ENCODE data around the gene ZNF629. TPM values are rescaled to one million over a fixed set of nuclear protein-coding genes. Genes with fewer than 3 reads are reported as not detected.

ZNF629 gene
- polyA plus RNA-seq, 1 experiment = 5.1 TPM

DNA sequence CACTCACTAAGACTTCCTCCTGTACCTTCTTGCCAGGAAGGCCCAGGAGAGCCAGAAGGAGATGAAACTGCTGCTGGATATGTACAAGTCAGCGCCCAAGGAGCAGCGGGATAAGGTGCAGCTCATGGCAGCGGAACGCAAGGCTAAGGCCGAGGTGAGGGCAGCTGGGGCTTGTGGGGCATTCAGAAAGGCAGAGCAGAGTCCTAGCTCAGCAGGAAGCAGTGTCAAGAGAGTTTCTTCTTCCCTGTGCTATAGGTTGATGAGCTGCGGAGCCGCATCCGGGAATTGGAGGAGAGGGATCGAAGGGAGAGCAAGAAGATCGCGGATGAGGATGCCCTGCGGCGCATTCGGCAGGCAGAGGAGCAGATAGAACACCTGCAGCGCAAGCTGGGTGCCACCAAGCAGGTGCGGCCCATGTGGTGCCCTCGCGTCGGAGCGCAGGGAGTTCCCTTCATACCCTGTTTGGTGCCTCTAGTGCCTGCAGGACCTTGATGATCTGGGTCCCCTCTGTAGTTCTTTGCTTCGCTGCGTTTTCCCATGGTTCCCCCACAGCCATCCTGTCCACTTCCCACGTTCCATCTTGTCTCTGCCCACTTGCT lies 18.3 kb downstream of the ZNF629 start:
- ChIA-PET POLR2A (interaction anchor here (1.5 kb wide), 1 partner anchor 9 kb away, joined by 3 read pairs; no protein-coding TSS in a partner anchor), CTCF (no interaction called here)
- DNase-seq (ENCODE audit: low read depth, low spot score) = no peak
- Histone ChIP-seq H3K4me3 (ENCODE audit: low read depth, low read length) (no peak overlapping the region), H3K9me3 (ENCODE audit: control insufficient read depth, insufficient read depth, low read length) (no peaks in the 10 kb centered on the region; the same call in 1 of the 2 replicates), H3K27me3 (ENCODE audit: control insufficient read depth, insufficient read depth, low read length) (no peaks in the 10 kb centered on the region), H3K27ac (ENCODE audit: low read depth, low read length) (no peak overlapping the region)
- TF ChIP-seq, protein P1, sequence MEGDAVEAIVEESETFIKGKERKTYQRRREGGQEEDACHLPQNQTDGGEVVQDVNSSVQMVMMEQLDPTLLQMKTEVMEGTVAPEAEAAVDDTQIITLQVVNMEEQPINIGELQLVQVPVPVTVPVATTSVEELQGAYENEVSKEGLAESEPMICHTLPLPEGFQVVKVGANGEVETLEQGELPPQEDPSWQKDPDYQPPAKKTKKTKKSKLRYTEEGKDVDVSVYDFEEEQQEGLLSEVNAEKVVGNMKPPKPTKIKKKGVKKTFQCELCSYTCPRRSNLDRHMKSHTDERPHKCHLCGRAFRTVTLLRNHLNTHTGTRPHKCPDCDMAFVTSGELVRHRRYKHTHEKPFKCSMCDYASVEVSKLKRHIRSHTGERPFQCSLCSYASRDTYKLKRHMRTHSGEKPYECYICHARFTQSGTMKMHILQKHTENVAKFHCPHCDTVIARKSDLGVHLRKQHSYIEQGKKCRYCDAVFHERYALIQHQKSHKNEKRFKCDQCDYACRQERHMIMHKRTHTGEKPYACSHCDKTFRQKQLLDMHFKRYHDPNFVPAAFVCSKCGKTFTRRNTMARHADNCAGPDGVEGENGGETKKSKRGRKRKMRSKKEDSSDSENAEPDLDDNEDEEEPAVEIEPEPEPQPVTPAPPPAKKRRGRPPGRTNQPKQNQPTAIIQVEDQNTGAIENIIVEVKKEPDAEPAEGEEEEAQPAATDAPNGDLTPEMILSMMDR (IDR thresholded peaks at IDR 0.05; ENCODE audit: low read depth, low read length) = no peak

DNA sequence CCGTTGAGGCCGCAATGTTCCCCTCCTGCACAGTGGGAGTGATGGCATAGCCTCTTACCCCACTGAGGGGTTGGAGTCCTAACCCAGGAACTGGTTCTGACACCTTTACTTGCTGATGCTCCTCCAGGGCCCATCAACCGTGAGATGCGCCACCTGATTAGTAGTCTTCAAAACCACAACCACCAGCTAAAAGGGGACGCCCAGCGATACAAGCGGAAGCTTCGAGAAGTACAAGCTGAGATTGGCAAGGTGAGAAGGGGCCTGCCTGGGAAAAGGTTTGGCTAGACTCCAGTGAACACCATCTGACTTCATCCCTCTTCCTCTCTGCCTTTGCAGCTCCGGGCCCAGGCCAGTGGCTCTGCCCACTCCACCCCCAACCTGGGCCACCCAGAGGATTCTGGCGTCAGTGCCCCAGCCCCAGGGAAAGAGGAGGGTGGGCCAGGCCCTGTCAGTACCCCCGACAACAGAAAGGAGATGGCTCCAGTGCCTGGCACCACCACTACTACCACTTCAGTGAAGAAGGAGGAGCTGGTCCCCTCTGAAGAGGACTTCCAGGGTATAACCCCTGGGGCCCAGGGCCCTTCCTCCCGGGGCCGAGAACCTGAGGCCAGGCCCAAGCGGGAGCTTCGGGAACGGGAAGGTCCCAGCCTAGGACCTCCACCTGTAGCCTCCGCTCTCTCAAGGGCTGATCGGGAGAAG lies 19.1 kb downstream of the ZNF629 start:
- TF ChIP-seq, protein P1 (IDR thresholded peaks at IDR 0.05; ENCODE audit: low read depth, low read length) = no peak
- no peaks in the 10 kb centered on the region for H3K27me3 ChIP-seq (ENCODE audit: control insufficient read depth, insufficient read depth, low read length)
- H3K4me3 ChIP-seq (ENCODE audit: low read depth, low read length) = no peak overlapping the region
- ChIA-PET CTCF (no interaction called here), POLR2A (no interaction called here)
- DNase-seq (ENCODE audit: low read depth, low spot score) = no peak
- no peaks in the 10 kb centered on the region; the same call in 1 of the 2 replicates for H3K9me3 ChIP-seq (ENCODE audit: control insufficient read depth, insufficient read depth, low read length)
- no peak overlapping the region for H3K27ac ChIP-seq (ENCODE audit: low read depth, low read length)

DNA sequence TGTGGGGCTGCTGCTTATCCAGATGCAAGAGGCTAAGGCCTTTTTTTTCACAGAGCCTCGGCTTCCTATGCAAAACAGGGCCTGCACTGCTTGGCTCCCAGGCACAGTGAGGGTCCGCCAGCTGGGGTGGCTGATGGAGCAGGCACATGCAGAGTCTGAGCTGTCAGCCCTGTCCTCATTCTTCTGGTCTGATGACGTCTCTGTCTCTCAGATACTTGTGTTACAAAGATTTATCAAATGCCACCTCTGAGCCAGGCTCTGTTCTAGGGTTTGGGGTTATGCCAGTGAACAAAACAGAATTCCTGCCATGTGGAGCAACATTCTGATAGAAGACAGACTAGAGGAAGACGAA lies 20.1 kb downstream of the ZNF629 start:
- ChIA-PET CTCF (no interaction called here), POLR2A (no interaction called here)
- TF ChIP-seq, protein P1 (IDR thresholded peaks at IDR 0.05; ENCODE audit: low read depth, low read length) = no peak
- Histone ChIP-seq H3K4me3 (ENCODE audit: low read depth, low read length) (no peak overlapping the region), H3K27ac (ENCODE audit: low read depth, low read length) (no peak overlapping the region), H3K9me3 (ENCODE audit: control insufficient read depth, insufficient read depth, low read length) (no peaks in the 10 kb centered on the region; the same call in 1 of the 2 replicates), H3K27me3 (ENCODE audit: control insufficient read depth, insufficient read depth, low read length) (no peaks in the 10 kb centered on the region)
- DNase-seq (ENCODE audit: low read depth, low spot score) = no peak

DNA sequence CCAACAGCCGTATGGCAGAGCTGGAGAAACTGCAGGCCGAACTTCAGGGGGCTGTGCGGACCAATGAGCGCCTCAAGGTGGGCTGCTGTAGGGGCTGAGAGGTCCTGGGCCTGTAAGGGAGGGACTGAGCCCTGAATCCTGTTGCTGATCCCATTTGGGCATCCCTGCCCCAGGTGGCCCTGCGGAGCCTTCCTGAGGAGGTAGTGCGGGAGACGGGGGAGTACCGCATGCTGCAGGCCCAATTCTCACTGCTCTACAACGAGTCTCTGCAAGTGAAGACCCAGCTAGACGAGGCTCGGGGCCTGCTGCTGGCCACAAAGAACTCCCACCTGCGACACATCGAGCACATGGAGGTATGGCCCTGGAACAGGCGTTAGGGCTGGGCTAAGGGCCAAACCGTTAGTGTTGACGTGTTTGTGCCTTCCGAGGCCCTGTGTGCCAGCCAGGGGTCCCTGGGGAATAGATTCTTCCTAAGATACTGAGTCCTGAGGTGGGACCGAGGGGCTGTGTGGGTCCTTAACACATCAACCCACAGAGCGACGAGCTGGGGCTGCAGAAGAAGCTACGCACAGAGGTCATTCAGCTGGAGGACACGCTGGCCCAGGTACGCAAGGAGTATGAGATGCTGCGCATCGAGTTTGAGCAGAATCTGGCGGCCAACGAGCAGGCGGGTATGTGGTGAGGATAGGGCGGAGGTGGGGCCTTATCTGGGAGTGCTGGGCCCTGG lies 20.6 kb downstream of the ZNF629 start:
- Histone ChIP-seq H3K27me3 (ENCODE audit: control insufficient read depth, insufficient read depth, low read length) (no peaks in the 10 kb centered on the region), H3K27ac (ENCODE audit: low read depth, low read length) (no peak overlapping the region), H3K4me3 (ENCODE audit: low read depth, low read length) (no peak overlapping the region), H3K9me3 (ENCODE audit: control insufficient read depth, insufficient read depth, low read length) (no peaks in the 10 kb centered on the region; the same call in 1 of the 2 replicates)
- no peak for DNase-seq (ENCODE audit: low read depth, low spot score)
- TF ChIP-seq, protein P1 (IDR thresholded peaks at IDR 0.05; ENCODE audit: low read depth, low read length) = no peak
- ChIA-PET CTCF (no interaction called here), POLR2A (no interaction called here)

Data from AG04450 (cell line).